DOHH2 (cell line): ENCODE measurements around the gene PCP2.
A peak's percentile ranks its signal among the peaks of the same experiment; 100 is the strongest.

Experiments
- H3F3A ChIP-seq: fragments of 200-600 bp; sonication (generic), shearing (Covaris generic); 2 replicates; pipeline ENCODE4 v1.6.0; 2016; ENCODE audit warnings: antibody characterized with exemption, mild to moderate bottlenecking; ENCODE audit not compliant: control insufficient read depth, insufficient read depth
- H3K27ac ChIP-seq: fragments of 200-600 bp; sonication (generic); 2 replicates; pipeline ENCODE4 v1.5.1; 2014; ENCODE audit warnings: low read depth, mild to moderate bottlenecking, low read length, moderate library complexity
- H3K27me3 ChIP-seq: fragments of 200-600 bp; sonication (generic); 2 replicates; pipeline ENCODE4 v1.6.1; 2014; ENCODE audit warnings: mild to moderate bottlenecking, low read length, mixed read lengths; ENCODE audit not compliant: control insufficient read depth
- H3K36me3 ChIP-seq: fragments of 200-600 bp; sonication (generic); 2 replicates; pipeline ENCODE4 v1.6.1; 2014; ENCODE audit warnings: mild to moderate bottlenecking, low read length, moderate library complexity, mixed read lengths; ENCODE audit not compliant: control insufficient read depth
- H3K4me1 ChIP-seq: fragments of 200-600 bp; sonication (generic); 2 replicates; pipeline ENCODE4 v1.6.1; 2014; ENCODE audit warnings: mild to moderate bottlenecking, low read length, mixed read lengths; ENCODE audit not compliant: control insufficient read depth
- H3K4me2 ChIP-seq: fragments of 200-600 bp; sonication (generic); 2 replicates; pipeline ENCODE4 v1.6.0; 2014; ENCODE audit warnings: mild to moderate bottlenecking, low read length, moderate library complexity
- H3K4me3 ChIP-seq: fragments of 200-600 bp; sonication (generic); 2 replicates; pipeline ENCODE4 v1.5.1; 2014; ENCODE audit warnings: mild to moderate bottlenecking, low read length, mixed read lengths
- H3K79me2 ChIP-seq: fragments of 200-600 bp; sonication (generic); 2 replicates; pipeline ENCODE4 v1.6.1; 2014; ENCODE audit warnings: mild to moderate bottlenecking, low read length, mixed read lengths; ENCODE audit not compliant: control insufficient read depth
- H3K9me2 ChIP-seq: fragments of 200-600 bp; sonication (generic); replicated peaks from 2 replicates; pipeline ENCODE4 v1.6.1; 2014; ENCODE audit warnings: mild to moderate bottlenecking, low read length, mixed read lengths; ENCODE audit not compliant: control insufficient read depth
- H3K9me3 ChIP-seq: fragments of 200-600 bp; sonication (generic); 2 replicates; pipeline ENCODE4 v1.6.1; 2014; ENCODE audit warnings: antibody characterized with exemption, low read length, mixed read lengths; ENCODE audit not compliant: control insufficient read depth, insufficient read depth
- H4K20me1 ChIP-seq: fragments of 200-600 bp; sonication (generic); 2 replicates; pipeline ENCODE4 v1.6.0; 2014; ENCODE audit warnings: low read depth, mild to moderate bottlenecking, antibody characterized with exemption, low read length, moderate library complexity; ENCODE audit not compliant: control insufficient read depth, insufficient read depth
- EZH2phosphoT487 ChIP-seq: fragments of 200-600 bp; sonication (generic); IDR thresholded peaks from 2 replicates; pipeline ENCODE4 v1.6.1; 2017; ENCODE audit warnings: borderline replicate concordance, mild to moderate bottlenecking, antibody characterized with exemption, low read length, moderate library complexity, mixed read lengths
- TF ChIP-seq, protein P1 (sequence below): fragments of 200-600 bp; sonication (generic); IDR thresholded peaks from one replicate; pipeline ENCODE4 v1.5.1; 2014; ENCODE audit warnings: antibody characterized with exemption, mild to moderate bottlenecking, low read depth, low read length; ENCODE audit not compliant: poor library complexity, severe bottlenecking

The PCP2 gene

DNA sequence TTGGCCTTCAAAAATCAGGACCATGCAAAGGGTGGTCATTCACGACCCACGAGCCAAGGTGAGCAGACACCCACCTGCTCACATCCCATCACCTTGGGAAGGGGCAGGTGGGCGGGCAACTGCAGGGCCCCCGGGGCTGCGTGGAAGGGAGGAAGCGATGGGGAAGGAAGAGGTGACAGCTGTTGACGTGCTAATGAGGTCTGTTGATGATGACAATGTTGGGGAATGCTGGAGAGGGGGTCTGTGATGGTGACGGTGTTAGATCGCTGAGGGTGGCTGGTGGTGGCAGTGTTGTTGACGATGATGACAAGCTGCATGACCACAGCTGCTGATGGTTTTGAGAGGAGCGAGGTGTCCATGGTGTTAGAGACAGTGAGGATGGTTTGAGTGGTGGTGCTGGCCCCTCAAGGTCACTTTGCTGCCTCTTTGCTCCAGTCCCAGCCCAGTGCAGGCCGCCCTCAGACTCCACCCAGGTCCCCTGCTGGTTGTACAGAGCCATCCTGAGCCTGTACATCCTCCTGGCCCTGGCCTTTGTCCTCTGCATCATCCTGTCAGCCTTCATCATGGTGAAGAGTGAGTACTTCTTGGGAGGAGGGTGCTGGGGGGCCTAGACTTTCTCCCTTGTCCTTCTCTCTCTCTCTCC is 44.3 kb upstream of the PCP2 start:
- H3K9me2 ChIP-seq: no peaks in the 10 kb centered on the region
- no peaks in the 10 kb centered on the region for H4K20me1 ChIP-seq
- peaks cover 13% of the 10 kb centered on the region for H3K36me3 ChIP-seq
- H3K4me3 ChIP-seq: no peak overlapping the region
- peak overlapping the region; percentile 78; the same call in 1 of the 2 replicates for H3K4me2 ChIP-seq
- TF ChIP-seq, protein P1, sequence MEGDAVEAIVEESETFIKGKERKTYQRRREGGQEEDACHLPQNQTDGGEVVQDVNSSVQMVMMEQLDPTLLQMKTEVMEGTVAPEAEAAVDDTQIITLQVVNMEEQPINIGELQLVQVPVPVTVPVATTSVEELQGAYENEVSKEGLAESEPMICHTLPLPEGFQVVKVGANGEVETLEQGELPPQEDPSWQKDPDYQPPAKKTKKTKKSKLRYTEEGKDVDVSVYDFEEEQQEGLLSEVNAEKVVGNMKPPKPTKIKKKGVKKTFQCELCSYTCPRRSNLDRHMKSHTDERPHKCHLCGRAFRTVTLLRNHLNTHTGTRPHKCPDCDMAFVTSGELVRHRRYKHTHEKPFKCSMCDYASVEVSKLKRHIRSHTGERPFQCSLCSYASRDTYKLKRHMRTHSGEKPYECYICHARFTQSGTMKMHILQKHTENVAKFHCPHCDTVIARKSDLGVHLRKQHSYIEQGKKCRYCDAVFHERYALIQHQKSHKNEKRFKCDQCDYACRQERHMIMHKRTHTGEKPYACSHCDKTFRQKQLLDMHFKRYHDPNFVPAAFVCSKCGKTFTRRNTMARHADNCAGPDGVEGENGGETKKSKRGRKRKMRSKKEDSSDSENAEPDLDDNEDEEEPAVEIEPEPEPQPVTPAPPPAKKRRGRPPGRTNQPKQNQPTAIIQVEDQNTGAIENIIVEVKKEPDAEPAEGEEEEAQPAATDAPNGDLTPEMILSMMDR: no peak
- TF ChIP-seq EZH2phosphoT487: no peak
- no peaks in the 10 kb centered on the region; the same call in 1 of the 2 replicates for H3K27me3 ChIP-seq
- peaks cover 21% of the 10 kb centered on the region for H3K79me2 ChIP-seq
- no peak overlapping the region for H3K27ac ChIP-seq
- peaks cover 7% of the 10 kb centered on the region; the same call in 1 of the 2 replicates for H3K9me3 ChIP-seq
- H3K4me1 ChIP-seq: peaks cover 70% of the 10 kb centered on the region
- no peaks in the 10 kb centered on the region; the same call in 1 of the 2 replicates for H3F3A ChIP-seq

DNA sequence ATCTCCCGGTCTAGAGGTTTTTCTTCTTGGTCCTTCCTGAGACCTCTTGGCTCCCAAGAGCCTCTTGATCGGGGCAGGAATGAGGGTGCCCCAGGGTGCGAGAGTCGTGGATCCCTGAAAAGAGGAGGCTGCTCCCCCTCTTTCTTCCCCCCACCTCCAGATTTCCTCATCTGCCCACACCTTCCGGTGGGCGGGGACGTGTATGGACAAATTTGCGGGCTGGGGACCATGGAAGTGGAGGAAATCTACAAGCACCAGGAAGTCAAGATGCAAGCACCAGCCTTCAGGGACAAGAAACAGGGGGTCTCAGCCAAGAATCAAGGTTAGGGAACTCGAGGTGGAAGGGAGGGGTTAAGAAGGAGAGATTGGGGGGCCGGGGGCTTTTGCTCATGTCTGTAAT is 43.3 kb upstream of the PCP2 start, which contains the start of gene MCEMP1:
TSS of gene MCEMP1 (plus strand) at position 237 of the 400 bp plus-strand sequence. CDS start at position 268, 31 bp downstream.
- TF ChIP-seq EZH2phosphoT487: no peak
- TF ChIP-seq, protein P1: no peak
- Histone ChIP-seq H3K27ac (peak within 1 kb of the TSS; percentile 51), H3K36me3 (peaks cover 4% of the 10 kb centered on the region; the same call in 1 of the 2 replicates), H3F3A (no peaks in the 10 kb centered on the region; the same call in 1 of the 2 replicates), H4K20me1 (no peaks in the 10 kb centered on the region), H3K4me2 (peak within 1 kb of the TSS; percentile 78), H3K79me2 (peaks cover 12% of the 10 kb centered on the region), H3K9me2 (no peaks in the 10 kb centered on the region), H3K27me3 (no peaks in the 10 kb centered on the region; the same call in 1 of the 2 replicates), H3K4me1 (peaks cover 68% of the 10 kb centered on the region), H3K4me3 (peak within 1 kb of the TSS; percentile 72), H3K9me3 (peaks cover 7% of the 10 kb centered on the region; the same call in 1 of the 2 replicates)

DNA sequence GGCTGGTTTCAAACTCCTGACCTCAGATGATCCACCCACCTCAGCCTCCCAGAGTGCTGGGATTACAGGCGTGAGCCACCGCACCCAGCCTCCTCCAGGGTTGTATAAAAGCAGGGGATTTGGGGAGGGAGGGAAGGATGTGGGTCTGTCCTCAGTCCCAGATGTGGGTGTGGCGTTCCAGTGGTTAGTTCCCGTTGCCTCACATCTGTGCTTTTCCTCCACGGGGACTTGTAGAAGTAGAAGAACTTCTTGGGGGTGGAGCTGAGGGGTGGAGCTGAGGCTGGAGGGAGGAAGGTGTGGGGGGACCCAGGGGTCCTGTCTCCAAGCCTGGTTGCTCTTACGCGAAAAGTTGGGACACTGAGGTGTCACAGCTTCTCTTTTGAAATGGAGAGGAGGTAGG is 42.9 kb upstream of the PCP2 start:
- Histone ChIP-seq H3K4me3 (peak overlapping the region; percentile 72), H3K27me3 (no peaks in the 10 kb centered on the region; the same call in 1 of the 2 replicates), H3K36me3 (peaks cover 4% of the 10 kb centered on the region; the same call in 1 of the 2 replicates), H3K9me3 (peaks cover 7% of the 10 kb centered on the region; the same call in 1 of the 2 replicates), H3K4me2 (peak overlapping the region; percentile 78), H3K9me2 (no peaks in the 10 kb centered on the region), H3K79me2 (peaks cover 7% of the 10 kb centered on the region), H4K20me1 (no peaks in the 10 kb centered on the region), H3F3A (no peaks in the 10 kb centered on the region; the same call in 1 of the 2 replicates), H3K4me1 (peaks cover 63% of the 10 kb centered on the region), H3K27ac (peak overlapping the region; percentile 51)
- TF ChIP-seq, protein P1: no peak
- TF ChIP-seq EZH2phosphoT487: no peak
